ENCODE data around the gene ILDR2. TPM values are rescaled to one million over a fixed set of nuclear protein-coding genes. Genes with fewer than 3 reads are reported as not detected.

The ILDR2 gene
- total and polyA plus RNA-seq, 9 of the 15 experiments (the other 6 are each of a cell fraction or from before 2014, with no cell fraction given): 0.03 to 0.31 (median 0.18) TPM; not detected in 2

GRCh38 chr1:166918088-166918955 lies 57.0 kb downstream of the ILDR2 start (continued):
- TF ChIP-seq CHAMP1 (IDR thresholded peaks at IDR 0.05) (no peak), CREB5 (CRISPR knock-in tag; IDR thresholded peaks at IDR 0.05) (no peak), FOXK1 (CRISPR knock-in tag; IDR thresholded peaks at IDR 0.05; ENCODE audit: borderline replicate concordance) (no peak), ZNF507 (tag; conservative IDR thresholded peaks at IDR 0.05) (no peak), DMBX1 (CRISPR knock-in tag; IDR thresholded peaks at IDR 0.05; ENCODE audit: borderline replicate concordance) (no peak)
- TF ChIP-seq, protein P1, sequence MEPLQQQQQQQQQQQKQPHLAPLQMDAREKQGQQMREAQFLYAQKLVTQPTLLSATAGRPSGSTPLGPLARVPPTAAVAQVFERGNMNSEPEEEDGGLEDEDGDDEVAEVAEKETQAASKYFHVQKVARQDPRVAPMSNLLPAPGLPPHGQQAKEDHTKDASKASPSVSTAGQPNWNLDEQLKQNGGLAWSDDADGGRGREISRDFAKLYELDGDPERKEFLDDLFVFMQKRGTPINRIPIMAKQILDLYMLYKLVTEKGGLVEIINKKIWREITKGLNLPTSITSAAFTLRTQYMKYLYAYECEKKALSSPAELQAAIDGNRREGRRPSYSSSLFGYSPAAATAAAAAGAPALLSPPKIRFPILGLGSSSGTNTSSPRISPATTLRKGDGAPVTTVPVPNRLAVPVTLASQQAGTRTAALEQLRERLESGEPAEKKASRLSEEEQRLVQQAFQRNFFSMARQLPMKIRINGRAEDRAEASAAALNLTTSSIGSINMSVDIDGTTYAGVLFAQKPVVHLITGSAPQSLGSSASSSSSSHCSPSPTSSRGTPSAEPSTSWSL (CRISPR knock-in tag; IDR thresholded peaks at IDR 0.05; ENCODE audit: borderline replicate concordance): no peak
- TF ChIP-seq, protein P2, sequence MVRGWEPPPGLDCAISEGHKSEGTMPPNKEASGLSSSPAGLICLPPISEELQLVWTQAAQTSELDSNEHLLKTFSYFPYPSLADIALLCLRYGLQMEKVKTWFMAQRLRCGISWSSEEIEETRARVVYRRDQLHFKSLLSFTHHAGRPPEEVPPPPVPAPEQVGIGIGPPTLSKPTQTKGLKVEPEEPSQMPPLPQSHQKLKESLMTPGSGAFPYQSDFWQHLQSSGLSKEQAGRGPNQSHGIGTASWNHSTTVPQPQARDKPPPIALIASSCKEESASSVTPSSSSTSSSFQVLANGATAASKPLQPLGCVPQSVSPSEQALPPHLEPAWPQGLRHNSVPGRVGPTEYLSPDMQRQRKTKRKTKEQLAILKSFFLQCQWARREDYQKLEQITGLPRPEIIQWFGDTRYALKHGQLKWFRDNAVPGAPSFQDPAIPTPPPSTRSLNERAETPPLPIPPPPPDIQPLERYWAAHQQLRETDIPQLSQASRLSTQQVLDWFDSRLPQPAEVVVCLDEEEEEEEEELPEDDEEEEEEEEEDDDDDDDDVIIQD (CRISPR knock-in tag; IDR thresholded peaks at IDR 0.05): no peak

Measured in K562 (cell line).